ENCODE measurements around the gene AFAP1L1. TPM values are rescaled to one million over a fixed set of nuclear protein-coding genes. Genes with fewer than 3 reads are reported as not detected.

Gene AFAP1L1
- total and polyA plus RNA-seq, 2 of the 13 experiments (the other 11 are each of a cell fraction or from before 2014, with no cell fraction given) = 0.38 to 1.0 TPM

DNA sequence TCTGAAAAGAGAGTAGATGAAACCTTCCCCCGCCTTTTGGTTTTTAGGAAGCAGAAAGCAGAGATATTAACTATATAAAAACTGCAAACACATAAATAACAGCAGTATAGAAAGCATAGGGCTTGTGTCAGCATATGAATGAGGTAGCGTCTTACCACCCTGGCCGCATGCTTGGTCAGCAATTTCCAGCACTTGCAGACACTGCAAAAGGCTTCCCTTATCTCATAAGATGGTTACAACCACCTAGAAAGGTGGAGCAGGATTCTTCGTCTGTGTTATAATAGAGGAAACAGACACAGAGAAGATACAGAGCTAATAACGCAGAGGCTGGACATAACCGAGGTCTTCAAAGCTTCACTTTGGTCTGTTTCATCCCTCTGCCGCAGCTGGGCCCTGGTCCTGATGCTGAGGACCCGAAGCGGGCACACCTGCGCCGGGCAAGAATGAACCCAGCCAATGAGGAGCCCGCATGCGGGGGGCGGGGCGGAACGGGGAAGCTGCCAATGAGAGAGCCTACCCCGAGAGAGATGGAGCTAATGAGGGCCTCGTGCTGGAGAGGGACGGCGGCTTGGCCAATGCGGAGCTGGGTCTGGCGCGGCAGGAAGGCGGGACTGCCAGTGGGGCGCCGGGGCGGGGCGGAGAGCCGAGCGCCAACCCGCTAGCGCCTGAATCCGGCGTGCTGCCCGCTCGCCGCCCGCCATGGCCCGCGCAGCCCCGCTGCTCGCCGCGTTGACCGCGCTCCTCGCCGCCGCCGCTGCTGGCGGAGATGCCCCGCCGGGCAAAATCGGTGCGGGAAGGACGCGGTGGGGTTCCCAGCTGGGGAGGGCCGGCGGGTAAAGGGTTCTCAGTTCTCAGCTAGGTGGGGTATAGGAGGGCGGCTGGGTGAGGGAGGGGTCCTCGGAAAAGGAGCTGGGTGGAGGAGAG, 86.0 kb downstream of the AFAP1L1 start, which contains the start of gene PCYOX1L (continued):
- TF ChIP-seq ZNF841 (CRISPR knock-in tag; IDR thresholded peaks at IDR 0.05; ENCODE audit: borderline replicate concordance) (no peak), GABPA (IDR thresholded peaks at IDR 0.05; ENCODE audit: low read depth, low read length) (no peak), GABPA (CRISPR knock-in tag; IDR thresholded peaks at IDR 0.05; ENCODE audit: low read depth) (peak; percentile 32; the same call in 1 of the 2 replicates), HDAC2 (CRISPR knock-in tag; IDR thresholded peaks at IDR 0.05) (peak; percentile 24; the same call in 1 of the 2 replicates), JARID2 (CRISPR knock-in tag; IDR thresholded peaks at IDR 0.05; ENCODE audit: insufficient replicate concordance) (no peak), ZNF484 (CRISPR knock-in tag; IDR thresholded peaks at IDR 0.05; ENCODE audit: borderline replicate concordance, low read depth) (no peak), HNF4A (CRISPR knock-in tag; IDR thresholded peaks at IDR 0.05) (no peak), SETDB1 (CRISPR knock-in tag; IDR thresholded peaks at IDR 0.05; ENCODE audit: borderline replicate concordance) (no peak), AGO1 (IDR thresholded peaks at IDR 0.05; ENCODE audit: low read depth, low read length, poor library complexity, severe bottlenecking) (peak; percentile 32), PCBP1 (IDR thresholded peaks at IDR 0.05; ENCODE audit: borderline replicate concordance, low read depth, low read length) (no peak), SAFB2 (CRISPR knock-in tag; IDR thresholded peaks at IDR 0.05; ENCODE audit: borderline replicate concordance, low read depth) (peak; percentile 92), HOXA7 (CRISPR knock-in tag; IDR thresholded peaks at IDR 0.05) (no peak), ZNF225 (CRISPR knock-in tag; IDR thresholded peaks at IDR 0.05) (no peak), ZNF224 (CRISPR knock-in tag; IDR thresholded peaks at IDR 0.05) (no peak)
- TF ChIP-seq, protein P1, sequence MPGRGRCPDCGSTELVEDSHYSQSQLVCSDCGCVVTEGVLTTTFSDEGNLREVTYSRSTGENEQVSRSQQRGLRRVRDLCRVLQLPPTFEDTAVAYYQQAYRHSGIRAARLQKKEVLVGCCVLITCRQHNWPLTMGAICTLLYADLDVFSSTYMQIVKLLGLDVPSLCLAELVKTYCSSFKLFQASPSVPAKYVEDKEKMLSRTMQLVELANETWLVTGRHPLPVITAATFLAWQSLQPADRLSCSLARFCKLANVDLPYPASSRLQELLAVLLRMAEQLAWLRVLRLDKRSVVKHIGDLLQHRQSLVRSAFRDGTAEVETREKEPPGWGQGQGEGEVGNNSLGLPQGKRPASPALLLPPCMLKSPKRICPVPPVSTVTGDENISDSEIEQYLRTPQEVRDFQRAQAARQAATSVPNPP (CRISPR knock-in tag; IDR thresholded peaks at IDR 0.05) = no peak
- TF ChIP-seq, protein P2, sequence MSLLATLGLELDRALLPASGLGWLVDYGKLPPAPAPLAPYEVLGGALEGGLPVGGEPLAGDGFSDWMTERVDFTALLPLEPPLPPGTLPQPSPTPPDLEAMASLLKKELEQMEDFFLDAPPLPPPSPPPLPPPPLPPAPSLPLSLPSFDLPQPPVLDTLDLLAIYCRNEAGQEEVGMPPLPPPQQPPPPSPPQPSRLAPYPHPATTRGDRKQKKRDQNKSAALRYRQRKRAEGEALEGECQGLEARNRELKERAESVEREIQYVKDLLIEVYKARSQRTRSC (CRISPR knock-in tag; IDR thresholded peaks at IDR 0.05; ENCODE audit: low read depth) = no peak; the same call in 1 of the 2 replicates
- TF ChIP-seq, protein P3, sequence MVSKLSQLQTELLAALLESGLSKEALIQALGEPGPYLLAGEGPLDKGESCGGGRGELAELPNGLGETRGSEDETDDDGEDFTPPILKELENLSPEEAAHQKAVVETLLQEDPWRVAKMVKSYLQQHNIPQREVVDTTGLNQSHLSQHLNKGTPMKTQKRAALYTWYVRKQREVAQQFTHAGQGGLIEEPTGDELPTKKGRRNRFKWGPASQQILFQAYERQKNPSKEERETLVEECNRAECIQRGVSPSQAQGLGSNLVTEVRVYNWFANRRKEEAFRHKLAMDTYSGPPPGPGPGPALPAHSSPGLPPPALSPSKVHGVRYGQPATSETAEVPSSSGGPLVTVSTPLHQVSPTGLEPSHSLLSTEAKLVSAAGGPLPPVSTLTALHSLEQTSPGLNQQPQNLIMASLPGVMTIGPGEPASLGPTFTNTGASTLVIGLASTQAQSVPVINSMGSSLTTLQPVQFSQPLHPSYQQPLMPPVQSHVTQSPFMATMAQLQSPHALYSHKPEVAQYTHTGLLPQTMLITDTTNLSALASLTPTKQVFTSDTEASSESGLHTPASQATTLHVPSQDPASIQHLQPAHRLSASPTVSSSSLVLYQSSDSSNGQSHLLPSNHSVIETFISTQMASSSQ (IDR thresholded peaks at IDR 0.05; ENCODE audit: low read depth) = no peak
- TF ChIP-seq, protein P3 (CRISPR knock-in tag; IDR thresholded peaks at IDR 0.05; ENCODE audit: borderline replicate concordance) = no peak
- TF ChIP-seq, protein P4, sequence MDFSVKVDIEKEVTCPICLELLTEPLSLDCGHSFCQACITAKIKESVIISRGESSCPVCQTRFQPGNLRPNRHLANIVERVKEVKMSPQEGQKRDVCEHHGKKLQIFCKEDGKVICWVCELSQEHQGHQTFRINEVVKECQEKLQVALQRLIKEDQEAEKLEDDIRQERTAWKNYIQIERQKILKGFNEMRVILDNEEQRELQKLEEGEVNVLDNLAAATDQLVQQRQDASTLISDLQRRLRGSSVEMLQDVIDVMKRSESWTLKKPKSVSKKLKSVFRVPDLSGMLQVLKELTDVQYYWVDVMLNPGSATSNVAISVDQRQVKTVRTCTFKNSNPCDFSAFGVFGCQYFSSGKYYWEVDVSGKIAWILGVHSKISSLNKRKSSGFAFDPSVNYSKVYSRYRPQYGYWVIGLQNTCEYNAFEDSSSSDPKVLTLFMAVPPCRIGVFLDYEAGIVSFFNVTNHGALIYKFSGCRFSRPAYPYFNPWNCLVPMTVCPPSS (IDR thresholded peaks at IDR 0.05) = no peak
- TF ChIP-seq, protein P5, sequence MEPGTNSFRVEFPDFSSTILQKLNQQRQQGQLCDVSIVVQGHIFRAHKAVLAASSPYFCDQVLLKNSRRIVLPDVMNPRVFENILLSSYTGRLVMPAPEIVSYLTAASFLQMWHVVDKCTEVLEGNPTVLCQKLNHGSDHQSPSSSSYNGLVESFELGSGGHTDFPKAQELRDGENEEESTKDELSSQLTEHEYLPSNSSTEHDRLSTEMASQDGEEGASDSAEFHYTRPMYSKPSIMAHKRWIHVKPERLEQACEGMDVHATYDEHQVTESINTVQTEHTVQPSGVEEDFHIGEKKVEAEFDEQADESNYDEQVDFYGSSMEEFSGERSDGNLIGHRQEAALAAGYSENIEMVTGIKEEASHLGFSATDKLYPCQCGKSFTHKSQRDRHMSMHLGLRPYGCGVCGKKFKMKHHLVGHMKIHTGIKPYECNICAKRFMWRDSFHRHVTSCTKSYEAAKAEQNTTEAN (CRISPR knock-in tag; conservative IDR thresholded peaks at IDR 0.05) = 0 out of 2 replicates have a peak, but pooled peaks have one; percentile 53

Measured in HepG2 (cell line).